Measurements from ENCODE around the gene C10orf71.

C10orf71 gene

GRCh38 chr10:49344840-49345239 is 45.9 kb downstream of the C10orf71 start:
- no peak for DNase-seq

- no peak for DNase-seq
These were observed 48.4 kb downstream of the C10orf71 start for GRCh38 chr10:49347342-49347741.

GRCh38 chr10:49347827-49348226 is 48.9 kb downstream of the C10orf71 start:
- DNase-seq = no peak

- no peak for DNase-seq
These were observed 49.6 kb downstream of the C10orf71 start for GRCh38 chr10:49348593-49348992.

- DNase-seq = no peak
These were observed 50.4 kb downstream of the C10orf71 start for GRCh38 chr10:49349390-49349789.

GRCh38 chr10:49350138-49350537 is 51.2 kb downstream of the C10orf71 start:
- no peak for DNase-seq

- DNase-seq = no peak
These were observed 52.0 kb downstream of the C10orf71 start for GRCh38 chr10:49350846-49351532.

GRCh38 chr10:49351669-49352068 is 52.7 kb downstream of the C10orf71 start:
- no peak for DNase-seq

- no peak for DNase-seq
These were observed 53.4 kb downstream of the C10orf71 start for GRCh38 chr10:49352323-49352722.

GRCh38 chr10:49353026-49353894 is 54.3 kb downstream of the C10orf71 start:
- DNase-seq = no peak

- no peak for DNase-seq
These were observed 55.1 kb downstream of the C10orf71 start for GRCh38 chr10:49353895-49354566.

- DNase-seq = no peak
These were observed 55.6 kb downstream of the C10orf71 start for GRCh38 chr10:49354593-49354992.

- DNase-seq = no peak
These were observed 56.3 kb downstream of the C10orf71 start for GRCh38 chr10:49355221-49355620.

GRCh38 chr10:49356181-49356580 is 57.2 kb downstream of the C10orf71 start:
- no peak for DNase-seq

- DNase-seq = no peak
These were observed 58.0 kb downstream of the C10orf71 start for GRCh38 chr10:49356944-49357343.

- no peak for DNase-seq
These were observed 58.9 kb downstream of the C10orf71 start for GRCh38 chr10:49357910-49358309.

- DNase-seq = no peak
These were observed 60.6 kb downstream of the C10orf71 start for GRCh38 chr10:49359349-49360270.

- DNase-seq = no peak
These were observed 61.6 kb downstream of the C10orf71 start for GRCh38 chr10:49360271-49361177.

GRCh38 chr10:49361178-49361554 is 62.2 kb downstream of the C10orf71 start:
- DNase-seq = no peak

GRCh38 chr10:49361735-49362568 is 63.0 kb downstream of the C10orf71 start:
- no peak for DNase-seq
